ENCODE data around the gene IRF1. TPM values are rescaled to one million over a fixed set of nuclear protein-coding genes. Genes with fewer than 3 reads are reported as not detected.

IRF1 gene
- total RNA-seq, 2 donors from 2014 or later, result 125 to 174 TPM

DNA sequence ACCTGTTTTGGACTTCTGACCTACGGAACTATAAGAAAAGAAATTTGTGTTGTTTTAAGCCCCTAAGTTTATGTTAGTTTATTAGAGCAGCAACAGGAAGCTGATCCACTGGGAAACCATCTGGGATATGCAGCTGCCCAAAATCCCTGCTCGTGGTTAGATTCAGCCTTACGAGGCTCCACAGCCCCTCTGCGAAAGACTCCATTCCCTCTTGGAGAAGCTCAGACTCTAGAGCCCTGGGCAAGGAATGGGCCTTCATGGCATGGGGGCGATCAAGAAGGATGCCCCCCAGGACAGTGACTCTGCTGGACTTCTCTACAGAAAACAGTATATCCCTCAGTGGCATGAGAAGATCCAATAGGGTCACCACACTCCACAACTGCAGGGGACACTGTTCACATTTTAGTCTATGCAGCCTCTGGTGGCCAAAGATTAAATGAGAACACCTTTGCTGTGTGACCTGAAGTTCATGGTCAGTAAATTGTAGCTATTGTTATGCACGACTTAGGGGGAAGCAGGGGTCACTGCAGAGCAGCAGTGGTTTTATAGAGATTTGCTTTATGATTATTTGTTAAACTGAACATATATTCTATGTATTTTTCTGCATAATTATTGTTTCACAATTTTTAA is 21.1 kb downstream of the IRF1 start:
- Mint-ChIP-seq H3K9me3 (no peaks in the 10 kb centered on the region), H3K27me3 (no peaks in the 10 kb centered on the region), H3K4me1 (peaks cover 62% of the 10 kb centered on the region), H3K4me3 (no peak overlapping the region), H3K36me3 (ENCODE audit: low read depth) (no peaks in the 10 kb centered on the region), H3K27ac (peak overlapping the region; percentile 91)
- no peak for ATAC-seq (replicated peaks)

DNA sequence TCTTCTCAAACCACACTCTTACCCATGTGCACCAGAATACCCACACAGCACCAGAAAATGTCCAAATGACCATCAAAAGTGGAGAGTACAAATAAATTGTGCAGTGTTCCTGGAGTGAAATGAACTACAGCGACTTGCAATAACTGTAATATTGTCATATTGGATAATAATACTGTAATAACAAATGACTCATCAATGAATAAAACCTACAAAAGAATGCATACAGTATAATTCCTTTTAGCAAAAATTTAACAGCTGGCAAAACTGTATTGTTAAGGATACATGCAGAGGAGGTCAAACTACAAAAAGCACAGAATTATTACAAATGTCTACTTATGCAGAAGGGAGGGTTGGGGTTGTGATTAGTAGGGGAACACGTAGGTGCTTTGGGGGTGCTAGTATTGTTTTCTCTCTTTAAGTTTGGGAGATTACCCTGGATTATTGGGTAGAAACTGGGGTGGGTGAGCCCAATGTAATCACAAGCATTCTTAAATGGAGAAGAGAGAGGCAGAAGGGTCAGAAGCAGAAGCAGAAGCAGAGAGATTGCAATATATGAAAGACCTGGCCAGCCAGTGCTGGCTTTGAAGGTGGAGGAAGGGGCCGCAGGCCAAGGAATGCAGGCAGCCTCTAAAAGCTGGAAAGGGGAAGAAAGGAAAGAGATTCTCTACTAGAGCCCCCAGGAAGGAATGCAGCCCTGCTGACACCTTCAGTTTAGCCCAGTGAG is 21.8 kb downstream of the IRF1 start:
- peak overlapping the region; percentile 91 for H3K27ac Mint-ChIP-seq
- no peaks in the 10 kb centered on the region for H3K9me3 Mint-ChIP-seq
- no peak for ATAC-seq (replicated peaks)
- no peak overlapping the region for H3K4me3 Mint-ChIP-seq
- H3K27me3 Mint-ChIP-seq, result no peaks in the 10 kb centered on the region
- H3K4me1 Mint-ChIP-seq, result peaks cover 62% of the 10 kb centered on the region
- H3K36me3 Mint-ChIP-seq (ENCODE audit: low read depth), result no peaks in the 10 kb centered on the region

DNA sequence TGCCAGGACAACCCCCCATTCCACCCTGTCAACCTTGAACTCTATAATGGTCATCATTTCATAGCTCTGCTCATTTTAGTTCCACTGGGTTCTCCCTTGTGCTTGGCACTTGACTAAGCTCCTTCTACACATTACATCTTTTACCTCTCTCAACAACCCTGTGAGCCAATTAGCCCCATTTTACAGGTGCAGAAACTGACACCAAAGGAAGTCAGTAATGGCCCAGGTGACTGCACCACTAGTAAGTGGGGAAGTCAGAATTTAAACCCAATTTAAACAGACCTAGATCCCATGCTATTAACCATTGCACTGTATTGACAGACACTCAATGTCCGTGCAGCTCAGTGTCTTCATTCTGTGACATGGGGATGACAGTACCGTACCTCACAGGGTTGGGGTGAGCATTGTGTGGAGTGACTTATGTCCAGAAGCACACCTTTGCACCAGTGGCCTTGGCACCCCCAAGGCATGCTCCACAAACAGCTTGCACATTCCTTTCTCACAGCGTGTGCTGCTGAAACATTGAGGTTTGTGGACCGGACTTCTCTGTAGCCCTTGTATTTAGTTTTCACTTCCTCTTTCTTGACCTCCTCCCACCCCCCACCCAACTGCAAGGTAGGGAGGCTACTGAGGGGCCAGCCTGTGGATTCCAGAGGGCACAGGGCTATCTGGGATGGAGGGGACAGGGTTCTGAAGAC is 23.1 kb downstream of the IRF1 start:
- Mint-ChIP-seq H3K36me3 (ENCODE audit: low read depth) (no peaks in the 10 kb centered on the region), H3K4me3 (peak overlapping the region; percentile 69), H3K9me3 (no peaks in the 10 kb centered on the region), H3K27ac (peak overlapping the region; percentile 60), H3K4me1 (peaks cover 62% of the 10 kb centered on the region), H3K27me3 (no peaks in the 10 kb centered on the region)
- ATAC-seq (replicated peaks), result no peak

DNA sequence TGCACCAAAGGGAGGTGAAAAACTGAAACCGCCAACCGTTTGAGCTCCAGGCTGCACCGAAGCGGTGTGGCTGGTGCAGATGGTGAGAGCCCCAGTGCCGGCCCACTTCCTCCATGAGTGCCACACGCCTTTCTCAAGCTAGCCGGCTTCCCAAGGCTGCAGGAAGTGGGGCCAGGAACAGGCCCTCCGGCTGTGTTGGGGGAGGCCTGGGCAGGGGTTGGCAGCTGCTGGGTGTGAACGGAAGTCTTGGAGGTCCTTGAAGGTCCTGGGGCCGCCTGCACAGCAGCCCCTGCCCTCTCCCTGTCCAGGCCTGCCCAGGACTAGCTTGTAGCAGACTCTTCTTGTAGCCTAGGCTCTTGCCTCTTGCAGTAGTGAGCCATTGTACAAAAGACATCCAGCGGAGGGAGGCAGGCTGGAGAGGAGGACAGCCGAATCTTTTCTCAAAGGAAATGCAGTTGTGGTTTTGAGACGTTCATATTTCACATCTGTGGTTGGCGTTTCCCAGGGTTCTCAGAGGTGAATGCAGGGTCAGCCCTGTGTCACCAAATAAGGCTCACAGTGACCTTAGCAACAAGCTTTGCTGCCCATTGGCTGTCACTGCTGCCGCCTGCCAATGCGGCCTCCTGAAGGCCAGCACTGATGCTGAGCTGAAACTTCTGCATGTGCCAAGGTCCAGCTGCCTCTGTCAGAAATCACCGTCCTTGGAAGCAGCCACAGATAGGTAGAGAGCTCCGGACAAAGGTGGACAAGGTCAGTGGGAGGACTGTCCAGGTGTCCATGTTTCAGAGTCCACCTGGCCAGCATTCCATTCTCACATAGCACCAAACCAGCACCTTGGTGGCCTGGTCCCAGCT is 23.9 kb downstream of the IRF1 start:
- Mint-ChIP-seq H3K4me1 (peaks cover 63% of the 10 kb centered on the region), H3K9me3 (no peaks in the 10 kb centered on the region), H3K4me3 (peak overlapping the region; percentile 69), H3K27ac (peak overlapping the region; percentile 60), H3K36me3 (ENCODE audit: low read depth) (no peaks in the 10 kb centered on the region), H3K27me3 (no peaks in the 10 kb centered on the region)
- peak; percentile 75 for ATAC-seq (replicated peaks)

DNA sequence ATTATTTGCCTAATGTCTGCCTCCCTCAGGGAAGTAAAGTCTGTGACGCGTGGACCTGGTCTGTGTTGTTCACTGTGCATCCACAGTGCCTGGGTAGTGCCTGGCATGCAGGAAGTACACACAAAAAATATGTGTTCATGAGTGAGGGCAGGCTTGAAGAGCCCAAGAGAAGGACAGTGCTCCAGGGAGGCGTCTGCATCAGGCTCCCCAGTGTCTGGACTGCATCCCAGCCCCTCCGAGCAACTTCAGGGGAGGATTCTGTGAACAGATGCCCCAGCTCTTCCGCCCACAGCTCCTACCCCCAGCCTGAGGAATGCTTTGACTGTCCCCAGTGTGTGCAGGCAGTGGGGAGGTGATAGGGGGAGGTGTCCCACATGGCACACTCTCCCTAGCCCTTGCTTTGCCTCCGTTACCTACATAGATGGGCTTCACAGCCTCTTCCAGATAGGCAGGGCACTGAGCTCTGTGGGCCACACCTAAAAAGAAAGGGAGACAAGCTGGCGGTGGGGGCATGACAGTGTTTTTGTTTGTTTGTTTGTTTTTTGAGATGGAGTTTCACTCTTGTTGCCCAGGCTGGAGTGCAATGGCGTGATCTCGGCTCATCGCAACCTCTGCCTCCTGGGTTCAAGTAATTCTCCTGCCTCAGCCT is 25.4 kb downstream of the IRF1 start:
- Mint-ChIP-seq H3K9me3 (no peaks in the 10 kb centered on the region), H3K4me3 (peak overlapping the region; percentile 69), H3K4me1 (peaks cover 70% of the 10 kb centered on the region), H3K36me3 (ENCODE audit: low read depth) (peaks cover 4% of the 10 kb centered on the region), H3K27ac (peak overlapping the region; percentile 60), H3K27me3 (no peaks in the 10 kb centered on the region)
- ATAC-seq (replicated peaks), result no peak

DNA sequence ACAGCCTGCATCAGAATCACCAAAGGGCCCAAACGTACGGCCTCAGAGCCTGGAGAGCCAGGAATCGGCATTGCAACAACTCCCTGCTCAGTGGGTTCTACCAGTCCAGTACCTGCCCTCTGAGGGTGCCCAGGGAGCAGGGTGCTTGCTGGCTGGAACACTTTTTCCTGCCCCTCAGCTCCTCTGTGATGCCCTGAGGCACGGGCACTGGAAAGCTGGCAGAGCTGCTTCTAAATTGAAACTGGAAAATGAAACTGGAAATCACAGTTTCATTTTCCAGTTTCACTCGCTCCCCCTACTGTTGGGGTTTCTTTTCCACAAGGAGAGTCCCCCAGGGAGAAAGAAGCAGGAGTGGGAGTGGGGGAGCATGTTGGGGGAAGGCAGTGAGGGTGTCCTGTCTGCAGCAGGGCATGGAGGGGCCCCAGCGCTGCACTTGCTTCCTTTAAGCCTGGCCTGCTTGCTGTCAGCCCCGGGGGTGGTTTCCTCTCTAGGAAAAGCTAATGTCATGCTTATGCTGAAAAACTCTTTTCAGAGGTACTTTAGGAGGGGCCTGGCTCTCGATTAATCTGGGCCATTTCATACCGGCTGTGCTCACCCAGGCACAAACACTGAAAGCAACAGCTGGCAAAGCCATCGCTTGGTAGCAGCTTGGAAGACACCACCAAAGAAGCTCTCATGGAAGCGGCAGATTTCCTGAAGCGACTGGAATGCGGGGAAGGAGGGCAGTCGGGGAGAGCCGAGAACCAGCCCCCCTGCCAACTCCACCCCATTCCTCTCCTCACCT is 26.2 kb downstream of the IRF1 start:
- Mint-ChIP-seq H3K27ac (peak overlapping the region; percentile 60), H3K4me1 (peaks cover 67% of the 10 kb centered on the region), H3K27me3 (no peaks in the 10 kb centered on the region), H3K36me3 (ENCODE audit: low read depth) (peaks cover 4% of the 10 kb centered on the region), H3K9me3 (no peaks in the 10 kb centered on the region), H3K4me3 (peak overlapping the region; percentile 69)
- ATAC-seq (replicated peaks), result peak; percentile 9

DNA sequence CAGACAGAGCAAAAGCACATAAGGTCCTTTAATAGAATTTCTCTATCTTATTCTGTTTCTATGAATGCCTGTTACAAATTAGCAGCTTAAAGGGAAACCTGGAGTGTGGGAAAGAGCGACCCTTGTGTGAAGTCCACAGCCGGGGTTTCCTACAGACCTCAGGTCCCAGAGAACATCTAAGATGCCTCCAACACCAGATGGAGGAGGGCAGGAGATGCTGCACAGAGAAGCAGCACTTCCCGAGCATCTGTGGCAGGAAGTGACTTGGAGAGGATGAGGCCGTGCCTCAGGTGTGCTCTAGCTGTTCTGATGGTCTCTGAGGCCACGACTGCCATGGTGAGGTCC is 26.8 kb downstream of the IRF1 start:
- no peak for ATAC-seq (replicated peaks)

DNA sequence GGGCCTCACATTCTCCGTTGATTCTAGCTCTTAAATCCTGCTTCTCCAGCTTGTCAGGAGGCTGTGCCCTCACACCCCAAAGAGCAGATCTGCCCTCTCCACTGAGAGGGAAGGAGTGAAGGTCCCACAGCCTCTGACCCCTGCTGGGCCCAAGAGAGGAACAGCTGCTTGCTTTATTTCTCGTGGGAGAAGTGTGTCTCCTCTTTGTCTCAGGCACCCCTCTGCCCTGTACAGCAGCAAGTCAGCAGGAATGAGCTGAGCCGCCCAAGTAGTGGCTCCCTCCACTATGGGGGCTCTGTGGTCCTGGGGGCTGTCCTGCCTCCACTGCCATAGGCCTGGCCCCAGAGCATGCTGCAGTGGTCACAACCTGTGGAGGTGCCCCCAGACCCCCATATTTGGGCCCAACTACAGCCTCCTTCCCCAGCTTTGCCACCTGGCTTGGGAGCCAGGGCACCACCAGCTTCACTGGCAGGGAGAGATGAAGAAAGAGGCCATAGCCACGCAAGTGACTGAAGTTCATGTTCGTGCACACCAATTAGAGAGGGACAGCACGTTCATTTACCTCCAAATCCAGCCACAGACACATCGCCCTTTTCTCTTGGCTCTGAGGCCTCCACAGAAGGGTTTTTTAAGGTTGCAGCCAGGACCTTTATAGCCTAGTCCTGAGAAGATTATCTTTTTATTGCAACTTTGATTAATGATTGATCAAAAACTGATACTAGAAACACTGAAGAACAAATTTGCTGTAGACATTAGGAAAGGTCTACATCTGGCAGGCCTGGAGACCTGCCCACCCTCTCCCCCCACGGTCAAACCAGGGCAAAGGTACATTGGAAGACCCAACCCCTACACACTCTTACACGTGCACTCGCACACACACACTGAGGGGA is 27.5 kb downstream of the IRF1 start:
- peak overlapping the region; percentile 69 for H3K4me3 Mint-ChIP-seq
- no peaks in the 10 kb centered on the region for H3K27me3 Mint-ChIP-seq
- peaks cover 11% of the 10 kb centered on the region for H3K36me3 Mint-ChIP-seq (ENCODE audit: low read depth)
- ATAC-seq (replicated peaks), result no peak
- peaks cover 68% of the 10 kb centered on the region for H3K4me1 Mint-ChIP-seq
- H3K27ac Mint-ChIP-seq, result no peak overlapping the region
- no peaks in the 10 kb centered on the region for H3K9me3 Mint-ChIP-seq

More for the DNA sequence above, 26.8 kb downstream of the IRF1 start:
- Mint-ChIP-seq H3K4me1 (peaks cover 65% of the 10 kb centered on the region), H3K4me3 (peak overlapping the region; percentile 69), H3K36me3 (ENCODE audit: low read depth) (peaks cover 5% of the 10 kb centered on the region), H3K27ac (no peak overlapping the region), H3K9me3 (no peaks in the 10 kb centered on the region), H3K27me3 (no peaks in the 10 kb centered on the region)

DNA sequence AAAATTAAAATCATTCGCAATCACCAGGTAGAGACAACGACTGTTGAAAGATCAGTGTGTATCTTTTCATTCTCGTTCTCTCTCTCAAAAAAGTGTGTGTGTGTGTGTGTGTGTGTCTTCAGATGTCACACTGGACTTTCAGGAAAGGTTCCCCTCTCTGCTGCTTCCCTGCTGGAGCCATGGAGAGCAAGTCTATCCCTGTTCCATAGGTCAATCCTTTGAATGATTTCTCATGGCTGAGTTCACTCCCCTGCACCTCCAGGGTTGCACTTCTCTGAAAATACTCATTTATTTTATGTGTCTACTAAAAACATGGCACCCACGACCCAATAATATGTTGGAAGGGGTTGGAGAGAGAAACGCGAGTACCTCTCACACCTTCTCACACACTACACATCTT is 28.2 kb downstream of the IRF1 start:
- ATAC-seq (replicated peaks), result no peak
- no peak overlapping the region for H3K27ac Mint-ChIP-seq
- no peaks in the 10 kb centered on the region for H3K27me3 Mint-ChIP-seq
- no peak overlapping the region for H3K4me3 Mint-ChIP-seq
- H3K4me1 Mint-ChIP-seq, result peaks cover 73% of the 10 kb centered on the region
- no peaks in the 10 kb centered on the region for H3K9me3 Mint-ChIP-seq
- H3K36me3 Mint-ChIP-seq (ENCODE audit: low read depth), result peaks cover 12% of the 10 kb centered on the region

DNA sequence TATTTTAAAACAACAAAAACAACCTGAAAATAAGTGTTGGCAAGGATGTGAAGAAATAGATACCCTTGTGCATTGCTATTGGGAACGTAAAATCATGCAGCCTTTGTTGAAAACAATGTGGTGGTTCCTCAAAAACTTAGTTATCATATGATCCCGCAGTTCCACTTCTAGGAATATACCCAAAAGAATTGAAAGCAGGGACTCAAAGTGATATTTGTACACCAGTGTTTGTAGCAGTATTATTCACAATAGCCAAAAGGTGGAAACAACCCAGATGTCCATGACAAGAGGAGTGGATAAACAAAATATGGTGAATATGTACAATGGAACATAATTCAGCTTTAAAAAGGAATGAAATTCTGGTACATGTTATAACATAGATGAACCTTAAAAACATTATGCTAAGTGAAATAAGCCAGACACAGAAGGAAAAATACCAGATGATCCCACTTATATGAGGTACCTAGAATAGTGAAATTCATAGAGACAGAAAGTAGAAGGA is 29.0 kb downstream of the IRF1 start:
- Mint-ChIP-seq H3K9me3 (no peaks in the 10 kb centered on the region), H3K27ac (no peak overlapping the region), H3K27me3 (no peaks in the 10 kb centered on the region), H3K36me3 (ENCODE audit: low read depth) (peaks cover 13% of the 10 kb centered on the region), H3K4me3 (no peak overlapping the region), H3K4me1 (peaks cover 75% of the 10 kb centered on the region)
- no peak for ATAC-seq (replicated peaks)

DNA sequence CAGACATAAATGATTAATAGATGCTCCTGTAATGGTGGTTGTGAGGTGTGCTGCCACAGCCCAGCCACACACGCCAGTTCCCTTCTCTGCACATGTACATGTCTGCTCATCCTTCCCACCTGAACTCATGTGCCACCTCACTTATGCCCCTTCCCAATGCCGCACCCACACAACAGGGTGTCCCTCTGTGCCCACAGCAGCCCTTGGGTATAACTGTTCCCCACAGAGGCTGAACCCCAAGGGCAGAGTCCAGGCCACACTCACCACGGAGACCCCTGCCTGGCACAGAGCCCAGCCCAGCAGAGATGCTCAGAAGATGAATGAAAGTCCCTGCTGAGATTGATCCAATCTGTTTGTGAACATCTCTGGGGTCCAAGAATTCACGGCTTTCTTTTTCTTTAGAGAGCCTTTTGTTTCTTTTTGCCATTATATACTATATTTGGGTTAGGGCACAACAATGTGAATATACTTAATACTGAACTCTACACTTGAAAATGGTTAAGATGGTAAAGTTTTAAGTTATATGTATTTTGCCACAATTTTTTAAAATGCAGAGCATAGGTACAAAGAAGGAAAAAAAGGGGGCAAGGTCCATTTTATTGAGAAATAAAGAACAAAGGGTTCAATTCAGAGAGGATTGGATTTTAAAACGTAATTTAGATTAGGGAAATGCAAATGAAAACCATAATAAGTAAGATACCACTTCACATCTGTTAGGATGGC is 29.6 kb downstream of the IRF1 start:
- Mint-ChIP-seq H3K4me3 (peak overlapping the region; percentile 80), H3K36me3 (ENCODE audit: low read depth) (peaks cover 18% of the 10 kb centered on the region), H3K27ac (peak overlapping the region; percentile 95), H3K27me3 (no peaks in the 10 kb centered on the region), H3K4me1 (peaks cover 75% of the 10 kb centered on the region), H3K9me3 (no peaks in the 10 kb centered on the region)
- ATAC-seq (replicated peaks), result no peak

Data from activated T-helper 17 cell treated with anti-CD3 and anti-CD28 coated beads, Interleukin-2, amount 50 U/mL, for 72 hours (primary cell).